Activated naive CD8-positive, alpha-beta T cell treated with anti-CD3 and anti-CD28 coated beads for 36 hours (primary cell): ENCODE data around the gene PCAT6. TPM values are rescaled to one million over a fixed set of nuclear protein-coding genes. Genes with fewer than 3 reads are reported as not detected.

Experiments
- DNase-seq: peaks from one replicate; pipeline ENCODE4 v3.0.0; 2021
- H3K27ac Mint-ChIP-seq: one replicate; pipeline ENCODE4 v1.8.0; 2022; ENCODE audit warnings: mild to moderate bottlenecking, moderate library complexity, mixed read lengths
- H3K27me3 Mint-ChIP-seq: one replicate; pipeline ENCODE4 v1.8.0; 2022; ENCODE audit warnings: mild to moderate bottlenecking, mixed read lengths
- H3K36me3 Mint-ChIP-seq: one replicate; pipeline ENCODE4 v1.8.0; 2021; ENCODE audit warnings: mild to moderate bottlenecking, mixed read lengths
- H3K4me1 Mint-ChIP-seq: one replicate; pipeline ENCODE4 v1.8.0; 2021; ENCODE audit warnings: mixed read lengths
- H3K4me3 Mint-ChIP-seq: one replicate; pipeline ENCODE4 v1.8.0; 2022; ENCODE audit warnings: mild to moderate bottlenecking, moderate library complexity, mixed read lengths
- H3K9me3 Mint-ChIP-seq: one replicate; pipeline ENCODE4 v1.8.0; 2022; ENCODE audit warnings: mixed read lengths
- total RNA-seq, 2 experiments: library from RNA; stranded (reverse); gene quantifications; one replicate each; pipeline ENCODE4 v1.2.3, GENCODE V29; 2021

Gene PCAT6
- total RNA-seq, 2 experiments from 2014 or later = 0.45 to 0.80 TPM

- H3K4me3 Mint-ChIP-seq = peak overlapping the region; percentile 14
- peaks cover 14% of the 10 kb centered on the region for H3K36me3 Mint-ChIP-seq
- H3K4me1 Mint-ChIP-seq = peaks cover 52% of the 10 kb centered on the region
- no peak overlapping the region for H3K27ac Mint-ChIP-seq
- no peak for DNase-seq
- H3K27me3 Mint-ChIP-seq = no peaks in the 10 kb centered on the region
- H3K9me3 Mint-ChIP-seq = no peaks in the 10 kb centered on the region
Measured at GRCh38 chr1:202802034-202802433, 8.7 kb upstream of the PCAT6 start.

- DNase-seq = no peak
- Mint-ChIP-seq H3K36me3 (peaks cover 14% of the 10 kb centered on the region), H3K4me3 (peak overlapping the region; percentile 16), H3K9me3 (no peaks in the 10 kb centered on the region), H3K27ac (peak overlapping the region; percentile 52), H3K27me3 (no peaks in the 10 kb centered on the region), H3K4me1 (peaks cover 49% of the 10 kb centered on the region)
Measured at GRCh38 chr1:202802998-202803932, 7.5 kb upstream of the PCAT6 start.

- peaks cover 5% of the 10 kb centered on the region for H3K27me3 Mint-ChIP-seq
- peaks cover 14% of the 10 kb centered on the region for H3K36me3 Mint-ChIP-seq
- H3K9me3 Mint-ChIP-seq = no peaks in the 10 kb centered on the region
- peaks cover 49% of the 10 kb centered on the region for H3K4me1 Mint-ChIP-seq
- H3K4me3 Mint-ChIP-seq = no peak overlapping the region
- H3K27ac Mint-ChIP-seq = peak overlapping the region; percentile 93
- DNase-seq = no peak
Measured at GRCh38 chr1:202804126-202804525, 6.6 kb upstream of the PCAT6 start.

- Mint-ChIP-seq H3K4me1 (peaks cover 52% of the 10 kb centered on the region), H3K4me3 (peak overlapping the region; percentile 88), H3K27me3 (peaks cover 8% of the 10 kb centered on the region), H3K9me3 (no peaks in the 10 kb centered on the region), H3K36me3 (peaks cover 5% of the 10 kb centered on the region), H3K27ac (peak overlapping the region; percentile 93)
- DNase-seq = no peak
Measured at GRCh38 chr1:202805886-202806844, 4.6 kb upstream of the PCAT6 start.

GRCh38 chr1:202806845-202807450, 3.8 kb upstream of the PCAT6 start:
- H3K27ac Mint-ChIP-seq = peak overlapping the region; percentile 93

GRCh38 chr1:202807451-202807925, 3.3 kb upstream of the PCAT6 start:
- H3K4me1 Mint-ChIP-seq = peaks cover 52% of the 10 kb centered on the region
- H3K9me3 Mint-ChIP-seq = no peaks in the 10 kb centered on the region
- peaks cover 3% of the 10 kb centered on the region for H3K36me3 Mint-ChIP-seq
- H3K27ac Mint-ChIP-seq = peak overlapping the region; percentile 71
- peak overlapping the region; percentile 88 for H3K4me3 Mint-ChIP-seq
- peak; percentile 55 for DNase-seq
- peaks cover 18% of the 10 kb centered on the region for H3K27me3 Mint-ChIP-seq

More at GRCh38 chr1:202806845-202807450, 3.8 kb upstream of the PCAT6 start:
- H3K4me3 Mint-ChIP-seq = peak overlapping the region; percentile 88
- H3K27me3 Mint-ChIP-seq = peaks cover 14% of the 10 kb centered on the region
- peaks cover 5% of the 10 kb centered on the region for H3K36me3 Mint-ChIP-seq
- no peaks in the 10 kb centered on the region for H3K9me3 Mint-ChIP-seq
- H3K4me1 Mint-ChIP-seq = peaks cover 53% of the 10 kb centered on the region
- peak; percentile 35 for DNase-seq

- peaks cover 45% of the 10 kb centered on the region for H3K4me1 Mint-ChIP-seq
- H3K27me3 Mint-ChIP-seq = peaks cover 18% of the 10 kb centered on the region
- H3K4me3 Mint-ChIP-seq = peak within 1 kb of the TSS; percentile 88
- DNase-seq = peak; percentile 80
- peaks cover 1% of the 10 kb centered on the region for H3K36me3 Mint-ChIP-seq
- peak within 1 kb of the TSS; percentile 71 for H3K27ac Mint-ChIP-seq
- no peaks in the 10 kb centered on the region for H3K9me3 Mint-ChIP-seq
Measured at GRCh38 chr1:202807926-202808757, 2.6 kb upstream of the PCAT6 start, which contains the start of gene KDM5B. Gene KDM5B, minus strand, starts transcription at chr1:202808421. Its CDS starts 116 bp downstream, at chr1:202808305.

- Mint-ChIP-seq H3K4me3 (peak overlapping the region; percentile 49), H3K36me3 (no peaks in the 10 kb centered on the region), H3K27me3 (peaks cover 18% of the 10 kb centered on the region), H3K4me1 (peaks cover 30% of the 10 kb centered on the region), H3K27ac (no peak overlapping the region), H3K9me3 (no peaks in the 10 kb centered on the region)
- DNase-seq = no peak
Measured at GRCh38 chr1:202809597-202810159, 1.1 kb upstream of the PCAT6 start.

GRCh38 chr1:202810193-202810614, 550 bp upstream of the PCAT6 start:
- Mint-ChIP-seq H3K27ac (peak overlapping the region; percentile 32), H3K4me1 (peaks cover 29% of the 10 kb centered on the region), H3K27me3 (peaks cover 18% of the 10 kb centered on the region), H3K9me3 (no peaks in the 10 kb centered on the region), H3K36me3 (no peaks in the 10 kb centered on the region), H3K4me3 (peak overlapping the region; percentile 79)
- DNase-seq = no peak

- Mint-ChIP-seq H3K27ac (peak overlapping the region; percentile 76), H3K36me3 (no peaks in the 10 kb centered on the region), H3K9me3 (no peaks in the 10 kb centered on the region), H3K4me1 (peaks cover 15% of the 10 kb centered on the region), H3K27me3 (peaks cover 18% of the 10 kb centered on the region), H3K4me3 (peak overlapping the region; percentile 79)
- DNase-seq = peak; percentile 48
Measured at GRCh38 chr1:202811296-202812175, 782 bp downstream of the PCAT6 start.

- H3K27me3 Mint-ChIP-seq = peaks cover 18% of the 10 kb centered on the region
- H3K4me1 Mint-ChIP-seq = peaks cover 15% of the 10 kb centered on the region
- no peak for DNase-seq
- peak overlapping the region; percentile 46 for H3K4me3 Mint-ChIP-seq
- H3K36me3 Mint-ChIP-seq = no peaks in the 10 kb centered on the region
- no peaks in the 10 kb centered on the region for H3K9me3 Mint-ChIP-seq
- no peak overlapping the region for H3K27ac Mint-ChIP-seq
Measured at GRCh38 chr1:202812176-202813026, 1.6 kb downstream of the PCAT6 start.

GRCh38 chr1:202815120-202815519, 4.4 kb downstream of the PCAT6 start:
- H3K27ac Mint-ChIP-seq = no peak overlapping the region
- no peaks in the 10 kb centered on the region for H3K36me3 Mint-ChIP-seq
- peaks cover 10% of the 10 kb centered on the region for H3K27me3 Mint-ChIP-seq
- peaks cover 10% of the 10 kb centered on the region for H3K4me1 Mint-ChIP-seq
- no peak for DNase-seq
- H3K4me3 Mint-ChIP-seq = no peak overlapping the region
- no peaks in the 10 kb centered on the region for H3K9me3 Mint-ChIP-seq
